Fibroblast of villous mesenchyme (primary cell): ENCODE results near the gene TLR8. TPM values are rescaled to one million over a fixed set of nuclear protein-coding genes. Genes with fewer than 3 reads are reported as not detected.
"Not testable (repeated sequence)": the region's sequence is repeated elsewhere in the genome, so short reads cannot be mapped to it uniquely, and the experiment has no call there.

ENCODE experiments used
- DNase-seq: peaks from one replicate; pipeline ENCODE4 v3.0.0-alpha.2; 2010; ENCODE audit warnings: low read depth
- H3K4me3 ChIP-seq: 2 replicates; pipeline ENCODE4 v1.5.1; 2011; ENCODE audit warnings: low read depth, mild to moderate bottlenecking, low read length
- CTCF ChIP-seq: IDR thresholded peaks from 2 replicates; pipeline ENCODE4 v1.5.1; 2012; ENCODE audit warnings: low read depth, mild to moderate bottlenecking, low read length; ENCODE audit not compliant: insufficient read depth
- total RNA-seq: library from RNA; depleted of rRNA; stranded (reverse); fragments of >200 nt; gene quantifications from 2 replicates; pipeline ENCODE4 v1.2.3, GENCODE V29; 2012

TLR8 gene
- total RNA-seq, 1 donor, result not detected

GRCh38 chrX:12934850-12935249, 28.4 kb downstream of the TLR8 start:
- no peak for TF ChIP-seq CTCF
- no peak overlapping the region for H3K4me3 ChIP-seq
- DNase-seq, result no peak

GRCh38 chrX:12936947-12937346, 30.5 kb downstream of the TLR8 start:
- no peak for DNase-seq
- no peak for TF ChIP-seq CTCF
- no peak overlapping the region for H3K4me3 ChIP-seq

- not testable (repeated sequence) for H3K4me3 ChIP-seq, DNase-seq
Observed at GRCh38 chrX:12940471-12940870, 34.1 kb downstream of the TLR8 start.

DNA sequence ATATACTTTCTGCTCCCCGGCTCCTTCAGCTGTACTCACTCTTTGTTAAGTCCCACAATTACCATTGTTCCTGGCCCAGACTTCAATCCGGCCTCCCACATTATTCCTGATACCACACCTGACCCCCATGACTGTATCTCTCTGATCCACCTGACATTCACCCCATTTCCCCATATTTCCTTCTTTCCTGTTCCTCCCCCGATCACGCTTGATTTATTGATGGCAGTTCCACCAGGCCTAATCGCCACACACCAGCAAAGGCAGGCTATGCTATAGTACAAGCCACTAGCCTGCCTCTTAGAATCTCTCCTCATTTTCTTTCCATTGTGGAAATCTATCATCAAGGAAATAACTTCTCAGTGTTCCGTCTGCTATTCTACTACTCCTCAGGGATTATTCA, 37.2 kb downstream of the TLR8 start:
- DNase-seq, H3K4me3 ChIP-seq: not testable (repeated sequence)

DNA sequence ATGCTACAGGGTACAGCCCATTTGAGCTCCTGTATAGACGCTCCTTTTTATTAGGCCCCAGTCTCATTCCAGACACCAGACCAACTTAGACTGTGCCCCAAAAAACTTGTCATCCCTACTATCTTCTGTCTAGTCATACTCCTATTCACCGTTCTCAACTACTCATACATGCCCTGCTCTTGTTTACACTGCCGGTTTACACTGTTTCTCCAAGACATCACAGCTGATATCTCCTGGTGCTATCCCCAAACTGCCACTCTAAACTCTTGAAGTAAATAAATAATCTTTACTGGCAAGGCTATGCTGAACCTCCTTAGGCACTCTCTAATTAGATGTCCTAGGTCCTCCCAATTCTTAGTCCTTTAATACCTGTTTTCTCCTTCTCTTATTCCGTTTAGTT, 38.0 kb downstream of the TLR8 start:
- H3K4me3 ChIP-seq, DNase-seq: not testable (repeated sequence)

DNA sequence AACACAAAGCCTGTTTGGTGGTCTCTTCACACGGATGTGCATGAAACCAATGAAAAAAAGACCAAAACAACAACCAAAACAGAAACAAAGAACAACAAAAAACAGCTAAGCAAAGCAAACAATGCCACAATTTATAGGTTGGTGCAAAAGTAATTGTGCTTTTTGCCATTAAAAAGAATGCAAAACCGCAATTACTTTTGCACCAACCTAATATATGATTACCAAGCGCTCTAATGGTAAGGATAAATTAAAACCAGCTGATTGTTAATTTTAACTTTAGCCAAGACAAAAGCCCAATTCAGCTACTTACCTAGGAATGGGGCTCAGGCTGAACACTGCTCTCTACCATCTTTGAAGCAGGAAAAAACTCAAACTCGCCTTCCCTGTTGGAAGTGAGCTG, 39.1 kb downstream of the TLR8 start:
- no peak overlapping the region for H3K4me3 ChIP-seq
- no peak for TF ChIP-seq CTCF
- DNase-seq, result no peak

DNA sequence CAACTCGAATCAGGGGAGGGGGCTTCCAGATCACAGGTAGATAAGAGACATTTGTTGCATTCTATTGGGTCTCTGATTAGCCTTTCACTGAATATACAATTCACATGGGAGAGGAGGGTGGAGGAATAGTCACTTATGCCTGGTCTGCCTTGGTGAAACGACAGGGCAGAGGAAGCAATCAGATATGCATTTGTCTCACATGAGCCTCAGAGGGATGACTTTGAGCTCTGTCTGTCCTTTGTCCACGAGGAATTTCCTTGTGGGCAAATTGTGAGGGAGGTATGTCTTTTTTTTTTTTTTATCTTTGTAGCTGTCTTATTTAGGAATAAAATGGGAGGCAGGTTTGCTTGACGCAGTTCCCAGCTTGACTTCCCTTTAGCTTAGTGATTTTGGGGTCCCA, 40.0 kb downstream of the TLR8 start:
- TF ChIP-seq CTCF, result no peak
- no peak for DNase-seq

GRCh38 chrX:12946838-12947544, 40.6 kb downstream of the TLR8 start:
- no peak overlapping the region for H3K4me3 ChIP-seq
- peak; percentile 86 for DNase-seq
- TF ChIP-seq CTCF, result peak; percentile 97

More for the DNA sequence above, 40.0 kb downstream of the TLR8 start:
- no peak overlapping the region for H3K4me3 ChIP-seq
